Endometrial microvascular endothelial cells (primary cell): ENCODE results near the gene RAE1. TPM values are rescaled to one million over a fixed set of nuclear protein-coding genes. Genes with fewer than 3 reads are reported as not detected.

ENCODE experiments used
- in situ Hi-C: cut with HindIII; loops from 2 replicates; pipeline ENCODE4 v1.10.0; 2017; ENCODE audit warnings: low sequenced_read_pairs, low pct_unique_long_range_greater_than_20kb; ENCODE audit errors: inconsistent ontology term
- total RNA-seq: library from RNA; depleted of rRNA; stranded (reverse); fragments of >200 nt; gene quantifications from one replicate; pipeline ENCODE4 v1.2.3, GENCODE V29; 2015; ENCODE audit errors: inconsistent ontology term

RAE1 gene
- total RNA-seq, 1 donor from 2014 or later, result 60.5 TPM

GRCh38 chr20:57395111-57395966 lies 44.3 kb downstream of the RAE1 start:
- in situ Hi-C loops, result no loop called here

GRCh38 chr20:57396212-57396983 lies 45.3 kb downstream of the RAE1 start:
- in situ Hi-C loops, result no loop called here

- in situ Hi-C loops, result no loop called here
Observed at GRCh38 chr20:57396984-57397692, 46.1 kb downstream of the RAE1 start.

GRCh38 chr20:57397693-57398108 lies 46.6 kb downstream of the RAE1 start:
- in situ Hi-C loops, result no loop called here

GRCh38 chr20:57398231-57398821 lies 47.3 kb downstream of the RAE1 start:
- in situ Hi-C loops, result no loop called here

- in situ Hi-C loops, result no loop called here
Observed at GRCh38 chr20:57398901-57399535, 48.0 kb downstream of the RAE1 start.

- in situ Hi-C loops, result no loop called here
Observed at GRCh38 chr20:57399587-57400155, 48.6 kb downstream of the RAE1 start.

GRCh38 chr20:57400231-57400701 lies 49.2 kb downstream of the RAE1 start:
- in situ Hi-C loops, result no loop called here

GRCh38 chr20:57400821-57401564 lies 49.9 kb downstream of the RAE1 start:
- in situ Hi-C loops, result no loop called here

- in situ Hi-C loops, result no loop called here
Observed at GRCh38 chr20:57401565-57401918, 50.5 kb downstream of the RAE1 start.

GRCh38 chr20:57402206-57403125 lies 51.4 kb downstream of the RAE1 start:
- in situ Hi-C loops, result no loop called here

- in situ Hi-C loops, result no loop called here
Observed at GRCh38 chr20:57403216-57403615, 52.2 kb downstream of the RAE1 start.

GRCh38 chr20:57404006-57404405 lies 53.0 kb downstream of the RAE1 start:
- in situ Hi-C loops, result no loop called here

GRCh38 chr20:57404419-57405072 lies 53.5 kb downstream of the RAE1 start:
- in situ Hi-C loops, result no loop called here

GRCh38 chr20:57405236-57406016 lies 54.4 kb downstream of the RAE1 start:
- in situ Hi-C loops, result no loop called here
